GM18870 (cell line): ENCODE results near the gene CANX.

Source experiments
- ATAC-seq: cut with Tn5 transposase; IDR thresholded peaks from one replicate; pipeline ENCODE4 v1.9.1; 2021; ENCODE audit warnings: moderate library complexity; ENCODE audit not compliant: unreplicated experiment

CANX gene

DNA sequence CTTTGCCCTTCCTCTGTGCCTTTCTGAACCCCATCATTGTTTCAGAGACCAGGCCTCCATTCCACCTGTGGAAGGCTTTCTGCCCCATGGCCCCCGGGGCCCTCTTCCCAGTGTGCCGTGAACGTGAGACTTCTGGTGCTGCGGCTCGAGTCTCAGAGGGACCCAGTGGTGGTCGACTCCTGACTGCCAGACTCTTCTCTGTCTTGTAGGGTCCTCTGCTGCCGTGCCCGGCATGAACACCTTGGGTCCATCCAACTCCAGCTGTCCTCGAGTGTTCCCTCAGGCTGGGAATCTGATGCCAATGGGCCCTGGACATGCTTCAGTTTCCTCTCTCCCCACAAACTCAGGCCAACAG, 74.9 kb downstream of the CANX start:
- no peak for ATAC-seq

GRCh38 chr5:179774442-179774841, 75.7 kb downstream of the CANX start:
- ATAC-seq = no peak

GRCh38 chr5:179776411-179776938, 77.7 kb downstream of the CANX start:
- no peak for ATAC-seq

DNA sequence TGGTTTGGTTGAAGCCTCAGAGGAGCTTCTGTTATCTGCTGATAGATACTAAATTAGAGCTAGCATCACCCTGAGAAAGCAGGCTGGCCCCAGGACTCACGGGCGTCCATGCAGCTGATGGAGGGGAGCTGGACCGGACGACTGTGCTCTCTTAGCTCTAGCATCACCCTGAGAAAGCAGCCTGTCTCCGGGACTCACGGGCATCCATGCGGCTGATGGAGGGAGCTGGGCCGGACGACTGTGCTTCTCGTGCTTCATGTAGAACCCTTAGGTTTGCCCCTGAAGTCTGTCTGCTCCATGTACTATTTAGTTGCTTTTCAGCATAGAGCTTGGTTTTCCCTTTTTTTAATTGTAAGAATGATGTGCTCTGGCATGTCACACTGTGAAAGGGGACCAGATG, 78.7 kb downstream of the CANX start:
- no peak for ATAC-seq

GRCh38 chr5:179777909-179778308, 79.1 kb downstream of the CANX start:
- no peak for ATAC-seq

GRCh38 chr5:179778591-179778990, 79.8 kb downstream of the CANX start:
- ATAC-seq = no peak

GRCh38 chr5:179779826-179780225, 81.1 kb downstream of the CANX start:
- no peak for ATAC-seq

GRCh38 chr5:179780362-179780761, 81.6 kb downstream of the CANX start:
- ATAC-seq = no peak
